Mononuclear cell (primary cell): ENCODE measurements around the gene FCGR3B. TPM values are rescaled to one million over a fixed set of nuclear protein-coding genes. Genes with fewer than 3 reads are reported as not detected.
"Not testable (repeated sequence)": the region's sequence is repeated elsewhere in the genome, so short reads cannot be mapped to it uniquely, and the experiment has no call there.

ENCODE experiments used
- H3K27me3 ChIP-seq: 2 replicates; pipeline ENCODE4 v1.6.0; 2011; ENCODE audit warnings: low read length, control low read depth; ENCODE audit not compliant: insufficient read depth
- H3K4me1 ChIP-seq: 2 replicates; pipeline ENCODE4 v1.5.1; 2011; ENCODE audit warnings: mild to moderate bottlenecking, low read length, control low read depth; ENCODE audit not compliant: insufficient read depth
- H3K4me3 ChIP-seq: 2 replicates; pipeline ENCODE4 v1.5.1; 2011; ENCODE audit warnings: mild to moderate bottlenecking, low read length, moderate library complexity
- H3K9me3 ChIP-seq: 2 replicates; pipeline ENCODE4 v1.5.1; 2011; ENCODE audit warnings: low read depth, mild to moderate bottlenecking, control low read depth, low read length
- total RNA-seq: library from RNA; depleted of rRNA; stranded (reverse); fragments of >200 nt; gene quantifications from one replicate; pipeline ENCODE4 v1.2.3, GENCODE V29; 2012

FCGR3B gene
- total RNA-seq, 1 donor, result 2.3 TPM

DNA sequence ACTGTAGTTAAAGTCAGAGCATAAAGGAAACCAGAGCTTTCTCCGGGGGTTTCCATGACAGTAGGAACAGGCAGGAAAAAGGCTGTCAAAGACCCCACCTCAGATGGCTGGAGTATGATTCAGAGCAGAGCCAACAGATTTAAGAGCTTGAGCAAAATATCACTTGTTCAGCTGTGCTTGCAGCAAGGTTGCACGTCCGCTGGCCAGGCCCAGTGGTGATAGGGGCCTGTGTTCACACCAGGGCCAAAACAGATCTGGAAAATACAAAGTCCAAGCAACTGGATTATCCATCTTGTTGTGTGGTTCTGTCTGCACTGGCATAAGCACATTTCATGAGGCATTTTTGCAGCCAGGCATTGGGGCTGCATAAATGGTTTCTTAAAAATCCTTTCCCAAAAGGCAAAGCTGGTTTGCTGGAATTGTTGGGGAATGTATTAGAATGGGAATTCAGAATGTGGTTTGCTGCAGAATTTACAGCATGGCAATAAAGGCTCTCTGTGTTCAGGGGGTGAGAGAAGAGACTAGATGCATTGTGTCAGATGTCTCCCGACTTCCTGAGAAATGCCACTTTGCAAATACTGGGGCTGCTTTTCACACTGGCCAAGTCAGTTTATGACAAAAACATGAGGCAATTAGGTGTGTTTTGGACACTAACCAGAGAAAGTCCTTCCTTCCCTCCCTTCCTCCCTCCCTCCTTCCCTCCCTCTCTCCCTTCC, 36.5 kb downstream of the FCGR3B start:
- not testable (repeated sequence) for H3K9me3 ChIP-seq, H3K4me1 ChIP-seq, H3K27me3 ChIP-seq, H3K4me3 ChIP-seq

DNA sequence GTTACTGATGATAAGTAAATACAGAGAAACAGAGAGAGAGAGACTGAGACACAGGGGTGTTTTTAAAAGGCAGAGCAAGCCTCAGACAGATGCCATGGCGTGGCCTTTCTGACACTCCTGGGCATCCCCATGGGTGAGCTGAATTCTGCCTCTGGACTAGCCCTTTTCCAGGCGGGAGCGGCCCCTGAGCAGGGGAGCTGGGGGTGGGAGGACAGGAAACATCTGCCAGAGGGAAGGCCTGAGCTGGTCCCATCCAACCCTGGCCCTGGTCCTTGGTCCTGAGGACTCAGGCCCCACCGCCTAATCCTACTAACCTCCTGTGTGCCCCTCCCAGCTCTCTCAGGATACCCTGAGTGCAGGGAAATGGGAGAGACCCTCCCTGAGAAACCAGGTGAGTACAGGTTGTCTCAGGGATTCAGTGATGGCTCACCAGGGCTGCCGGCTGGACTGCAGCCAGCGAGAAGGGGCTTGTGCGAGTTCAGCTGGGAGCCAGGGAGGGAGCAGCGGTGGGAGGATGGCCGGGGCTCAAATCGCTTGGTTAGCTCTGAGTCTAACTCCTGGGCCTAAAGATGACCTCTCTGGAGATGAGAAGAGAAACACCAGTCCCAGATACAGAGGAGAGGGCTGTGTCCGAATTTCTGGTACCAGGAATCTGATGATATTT, 37.8 kb downstream of the FCGR3B start:
- H3K4me3 ChIP-seq, H3K4me1 ChIP-seq, H3K9me3 ChIP-seq, H3K27me3 ChIP-seq: not testable (repeated sequence)

DNA sequence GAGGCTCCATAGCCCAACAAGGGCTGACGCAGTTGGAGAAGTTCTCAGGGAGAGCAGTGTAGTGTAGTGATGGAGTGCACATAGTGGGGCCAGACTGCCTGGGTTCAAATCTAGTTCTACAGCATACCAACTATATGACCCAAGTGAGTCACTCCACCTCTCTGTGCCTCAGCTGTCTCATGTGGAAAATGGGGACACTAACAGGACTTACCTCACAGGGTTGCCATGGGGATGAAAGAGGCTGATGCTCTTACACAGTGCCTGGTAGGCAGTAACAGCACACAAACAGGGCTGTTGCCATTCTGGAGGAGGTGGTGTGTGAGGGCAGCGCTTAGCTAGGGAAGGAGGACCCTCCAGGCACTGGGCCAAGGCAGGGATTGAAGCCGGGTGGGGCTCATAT, 38.4 kb downstream of the FCGR3B start:
- H3K9me3 ChIP-seq, H3K4me3 ChIP-seq, H3K4me1 ChIP-seq, H3K27me3 ChIP-seq: not testable (repeated sequence)

DNA sequence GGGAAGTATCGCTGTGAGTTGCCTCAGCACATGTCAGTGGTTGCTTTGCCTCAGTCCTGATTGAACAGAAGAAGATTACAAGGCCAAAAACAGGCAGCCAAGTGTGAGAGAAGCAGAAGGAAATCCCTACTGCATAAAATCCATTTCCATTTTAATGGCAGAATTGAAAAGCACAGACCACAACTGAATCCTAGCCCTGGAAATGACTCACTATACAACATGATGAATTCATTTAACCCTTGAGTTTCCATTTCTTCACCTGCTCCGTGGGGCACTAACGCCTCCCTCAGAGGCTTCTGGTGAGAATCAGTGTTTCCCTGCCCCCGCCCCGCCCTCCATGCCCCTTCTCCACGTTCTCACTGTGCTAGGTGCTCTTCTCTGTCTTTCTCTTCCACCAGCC, 41.1 kb downstream of the FCGR3B start:
- not testable (repeated sequence) for H3K4me3 ChIP-seq, H3K4me1 ChIP-seq, H3K9me3 ChIP-seq, H3K27me3 ChIP-seq

DNA sequence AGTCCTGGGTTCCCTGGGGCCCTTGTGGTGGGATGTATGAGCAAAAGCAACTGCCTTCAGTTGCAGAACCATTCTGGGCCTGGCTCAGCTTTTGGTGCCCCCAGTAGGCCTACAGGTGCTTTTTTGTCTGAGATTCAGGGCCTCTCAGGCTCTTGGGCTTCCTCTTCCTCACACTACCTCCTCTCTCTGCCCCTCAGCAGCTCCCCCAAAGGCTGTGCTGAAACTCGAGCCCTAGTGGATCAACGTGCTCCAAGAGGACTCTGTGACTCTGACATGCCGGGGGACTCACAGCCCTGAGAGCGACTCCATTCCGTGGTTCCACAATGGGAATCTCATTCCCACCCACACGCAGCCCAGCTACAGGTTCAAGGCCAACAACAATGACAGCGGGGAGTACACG, 41.6 kb downstream of the FCGR3B start:
- H3K9me3 ChIP-seq, result not testable (repeated sequence)

DNA sequence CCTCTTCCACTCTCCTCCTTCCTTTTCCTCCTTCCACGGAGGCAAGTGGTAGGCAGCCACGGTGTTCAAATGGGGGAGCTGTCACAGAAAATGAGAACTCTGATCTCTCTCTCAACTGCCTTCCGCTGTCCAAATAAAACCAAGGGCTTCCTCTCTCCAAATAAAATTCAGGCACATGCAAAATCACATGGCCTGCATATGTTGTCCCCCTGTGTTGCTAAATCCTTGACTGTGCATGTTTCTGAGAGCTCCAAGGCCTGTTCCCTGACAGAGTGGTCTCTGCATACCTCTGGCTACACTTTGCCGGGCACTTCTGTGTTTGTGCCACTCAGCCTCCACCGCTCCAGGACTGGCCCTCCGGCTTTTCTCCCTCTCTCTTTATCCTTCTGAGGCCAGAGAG, 42.4 kb downstream of the FCGR3B start:
- not testable (repeated sequence) for H3K4me1 ChIP-seq, H3K9me3 ChIP-seq, H3K27me3 ChIP-seq, H3K4me3 ChIP-seq

More for the DNA sequence above, 41.6 kb downstream of the FCGR3B start:
- not testable (repeated sequence) for H3K4me1 ChIP-seq, H3K4me3 ChIP-seq, H3K27me3 ChIP-seq

DNA sequence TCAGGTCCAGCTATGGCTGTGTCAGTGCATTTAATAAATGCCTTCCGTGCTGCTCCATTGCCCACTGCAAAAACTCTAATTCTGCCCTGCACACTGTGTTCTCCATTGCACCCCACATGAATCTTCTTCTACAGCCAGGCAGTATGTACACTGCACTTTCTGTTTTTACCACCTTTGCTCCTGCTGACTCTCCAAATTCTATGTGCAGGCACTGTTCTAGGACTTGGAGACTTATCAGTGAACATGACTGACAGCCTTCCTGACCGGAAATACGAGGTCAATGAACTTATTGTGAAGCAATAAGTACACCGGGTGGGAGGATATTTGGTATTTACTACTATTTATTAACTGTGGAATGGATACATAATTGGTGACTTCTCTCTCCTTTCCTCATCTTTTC, 48.1 kb downstream of the FCGR3B start:
- H3K4me1 ChIP-seq, H3K27me3 ChIP-seq, H3K4me3 ChIP-seq, H3K9me3 ChIP-seq: not testable (repeated sequence)

DNA sequence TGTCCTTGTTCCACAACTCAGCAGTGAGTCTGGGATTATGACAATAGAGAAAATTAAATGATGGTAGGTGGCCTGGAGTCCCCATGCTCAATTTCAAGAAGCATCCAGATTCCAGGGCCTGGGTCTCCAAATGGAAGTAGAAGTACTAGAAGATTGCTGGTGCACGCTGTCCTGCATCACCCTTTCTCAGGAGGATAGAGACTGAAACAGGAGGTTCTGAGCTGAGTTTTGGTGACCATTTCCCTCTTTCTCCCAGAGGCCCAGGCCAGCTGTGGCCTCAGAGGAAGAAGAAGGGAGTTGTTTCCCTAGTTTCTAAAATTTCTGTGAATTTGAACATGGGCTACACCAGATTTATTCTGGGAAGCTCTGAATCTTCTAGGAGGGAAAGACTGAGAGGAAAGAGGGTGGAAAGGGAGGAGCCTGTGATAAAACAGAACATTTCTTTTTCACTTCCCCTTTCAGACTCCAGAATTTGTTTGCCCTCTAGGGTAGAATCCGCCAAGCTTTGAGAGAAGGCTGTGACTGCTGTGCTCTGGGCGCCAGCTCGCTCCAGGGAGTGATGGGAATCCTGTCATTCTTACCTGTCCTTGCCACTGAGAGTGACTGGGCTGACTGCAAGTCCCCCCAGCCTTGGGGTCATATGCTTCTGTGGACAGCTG, 50.0 kb downstream of the FCGR3B start:
- H3K4me3 ChIP-seq, H3K4me1 ChIP-seq, H3K27me3 ChIP-seq, H3K9me3 ChIP-seq: not testable (repeated sequence)

DNA sequence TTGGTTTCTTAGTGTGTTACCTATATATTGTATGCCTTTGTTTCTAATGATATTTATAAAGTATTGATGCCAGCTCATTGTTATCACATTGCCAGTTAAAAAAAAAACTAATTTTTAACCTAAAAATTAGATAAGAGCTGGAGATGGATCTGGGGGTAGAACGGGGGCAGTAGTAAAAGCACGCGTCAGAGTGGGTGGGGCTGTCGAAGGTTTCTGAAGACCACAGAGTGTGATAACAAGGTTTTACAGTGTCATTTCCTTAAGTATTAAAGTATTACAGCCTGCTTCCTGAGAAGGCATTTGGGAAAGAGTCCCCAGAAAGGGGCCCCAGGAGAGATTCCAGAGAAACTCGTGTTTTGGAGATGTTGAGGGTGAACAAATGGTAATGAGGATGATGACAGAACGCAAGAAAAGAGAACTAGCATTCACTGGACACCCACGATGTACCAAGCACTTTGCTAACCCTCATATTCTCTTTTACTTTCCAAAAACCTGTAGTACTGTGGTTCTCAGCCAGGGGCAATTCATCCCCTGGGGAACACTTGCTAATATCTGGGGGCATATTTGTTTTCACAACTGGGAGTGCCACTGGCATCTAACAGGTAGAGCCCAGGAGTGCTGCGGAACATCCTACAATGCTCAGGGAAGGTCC, 51.0 kb downstream of the FCGR3B start:
- not testable (repeated sequence) for H3K4me3 ChIP-seq, H3K4me1 ChIP-seq, H3K9me3 ChIP-seq, H3K27me3 ChIP-seq

DNA sequence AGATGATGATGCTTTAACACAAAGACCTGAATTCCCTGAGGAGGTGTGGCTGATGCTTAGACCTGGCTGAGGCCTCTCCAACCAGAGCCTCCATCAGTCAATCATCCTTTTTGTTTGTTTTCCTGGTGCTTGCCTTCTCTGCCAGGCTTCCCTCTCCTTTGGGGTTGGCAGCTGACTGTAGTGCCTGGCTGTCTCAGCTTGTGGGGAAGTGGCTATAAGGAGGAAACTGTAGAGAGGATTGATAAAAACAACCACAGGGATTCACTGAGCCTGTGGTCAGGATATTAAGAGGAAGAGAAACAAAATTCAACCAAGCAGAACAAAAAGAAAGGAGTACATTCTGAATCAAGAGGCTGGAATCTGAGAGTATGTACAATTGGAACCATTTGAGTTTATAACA, 54.3 kb downstream of the FCGR3B start:
- H3K4me3 ChIP-seq, H3K27me3 ChIP-seq: not testable (repeated sequence)

More for the DNA sequence above, 54.3 kb downstream of the FCGR3B start:
- H3K4me1 ChIP-seq, H3K9me3 ChIP-seq: not testable (repeated sequence)

Other genes with a start within 250 kb of the FCGR3B start
- gene FCGR2A, start 125.7 kb downstream of the FCGR3B start, total RNA-seq, result 182 TPM
- gene HSPA6, start 106.6 kb downstream of the FCGR3B start, total RNA-seq, result 2.8 TPM
- 27.8 TPM for gene FCGR3A, start 81.4 kb downstream of the FCGR3B start, total RNA-seq
- 30.7 TPM for gene FCGR2B, start 32.0 kb upstream of the FCGR3B start, total RNA-seq
- gene FCRLA, start 76.1 kb upstream of the FCGR3B start, total RNA-seq, result 1.4 TPM
- gene FCRLB, start 90.4 kb upstream of the FCGR3B start, total RNA-seq, result 1.0 TPM
- 38.4 TPM for gene DUSP12, start 118.6 kb upstream of the FCGR3B start, total RNA-seq
- 27.5 TPM for gene ATF6, start 135.1 kb upstream of the FCGR3B start, total RNA-seq